Measurements from ENCODE around the gene OCA2. TPM values are rescaled to one million over a fixed set of nuclear protein-coding genes. Genes with fewer than 3 reads are reported as not detected.

Gene OCA2
- total and polyA plus RNA-seq, 2 of the 8 experiments (the other 6 are each of a cell fraction or from before 2014, with no cell fraction given): 0.20 TPM

GRCh38 chr15:28117432-28117990 lies 18.4 kb upstream of the OCA2 start:
- FAIRE-seq: no peak
- no peaks in the 10 kb centered on the region for H3K9me3 ChIP-seq (ENCODE audit: insufficient read depth in 2 of 2, low read depth in 1 of 2, low read length in 1 of 2)
- no peak overlapping the region for H4K5ac ChIP-seq (ENCODE audit: insufficient read length, low read depth, low read length)
- no peaks in the 10 kb centered on the region for H3K79me1 ChIP-seq (ENCODE audit: low read depth, low read length)
- DNase-seq (ENCODE audit: low read depth in 1 of 2, low spot score in 2 of 2): no peak
- H2AFZ ChIP-seq (ENCODE audit: low read length): no peak overlapping the region
- H4K8ac ChIP-seq (ENCODE audit: extremely low read depth, insufficient read depth, low read length): no peak overlapping the region
- no peaks in the 10 kb centered on the region for H3K23me2 ChIP-seq (ENCODE audit: low read depth, low read length)
- H3K27me3 ChIP-seq (replicated peaks in 1 of 4; ENCODE audit: control insufficient read depth in 3 of 4, extremely low read depth in 1 of 4, insufficient read depth in 3 of 4, low read length in 3 of 4): no peaks in the 10 kb centered on the region
- no peak overlapping the region for H2BK12ac ChIP-seq (ENCODE audit: low read depth, low read length)
- H2AK5ac ChIP-seq (ENCODE audit: low read depth, low read length): no peak overlapping the region
- H3K36me3 ChIP-seq (ENCODE audit: control insufficient read depth in 2 of 4, insufficient read depth in 4 of 4, low read length in 3 of 4): peaks cover 18 to 45% (median 37%) of the 10 kb centered on the region in 4 experiments; a peak in 7 of 8 replicates
- no peak overlapping the region for H3K27ac ChIP-seq (ENCODE audit: low read depth, low read length)
- peaks cover 0 to 9% of the 10 kb centered on the region in 2 experiments for H4K20me1 ChIP-seq (replicated peaks in 1 of 2; ENCODE audit: control insufficient read depth in 1 of 2, insufficient read depth in 2 of 2, low read length in 2 of 2)
- H4K91ac ChIP-seq (replicated peaks; ENCODE audit: insufficient read length, low read length): no peak overlapping the region
- 95% methylated on average over 12 of the region's 12 CpGs; no CpG with 5 or more reads in 1 of the 2 experiments for WGBS, 2 experiments (ENCODE audit: extremely low coverage in 1 of 2, insufficient coverage in 1 of 2, insufficient read length in 1 of 2, insufficient replicate concordance in 2 of 2, low coverage in 1 of 2, low lambda C conversion rate in 2 of 2, missing lambda C conversion rate in 1 of 2)
- H3K14ac ChIP-seq (ENCODE audit: insufficient read length): no peak overlapping the region
- no peak overlapping the region for H2BK20ac ChIP-seq (ENCODE audit: low read length)
- H3K79me2 ChIP-seq (ENCODE audit: control insufficient read depth in 1 of 2, insufficient read depth in 2 of 2, low read length in 2 of 2): no peaks in the 10 kb centered on the region
- no peak overlapping the region for H3K4me3 ChIP-seq (ENCODE audit: extremely low read depth in 1 of 4, insufficient read depth in 2 of 4, low read depth in 3 of 4, low read length in 4 of 4)
- no peak overlapping the region for H2BK15ac ChIP-seq (ENCODE audit: low read length)
- no peak overlapping the region for H2BK120ac ChIP-seq (replicated peaks; ENCODE audit: low read depth, low read length)
- no peaks in the 10 kb centered on the region for H3K4me1 ChIP-seq (replicated peaks in 1 of 4; ENCODE audit: control insufficient read depth in 3 of 4, insufficient read depth in 4 of 4, low read length in 3 of 4)
- H3K9ac ChIP-seq (replicated peaks in 1 of 4; ENCODE audit: extremely low read depth in 1 of 4, low read depth in 3 of 4, low read length in 3 of 4): no peak overlapping the region
- ChIA-PET CTCF (ENCODE audit: partially characterized antibody) (interaction anchor here (0.6 to 5.2 kb wide), 5 partner anchors 8 to 1057 kb away, joined by 3 to 52 read pairs (median 4); no protein-coding TSS in a partner anchor), POLR2A (ENCODE audit: partially characterized antibody) (no interaction called here)
- no peak overlapping the region; the same call in 1 of the 2 replicates for H2BK5ac ChIP-seq (ENCODE audit: low read depth, low read length)
- no peak overlapping the region for H3K4me2 ChIP-seq (ENCODE audit: insufficient read depth in 1 of 2, low read depth in 2 of 2, low read length in 2 of 2)
- H3K23ac ChIP-seq (ENCODE audit: insufficient read length): no peak overlapping the region
- no peak overlapping the region for H3K18ac ChIP-seq (ENCODE audit: extremely low read depth, low read length)
- no peak overlapping the region for H3K4ac ChIP-seq (replicated peaks; ENCODE audit: insufficient read length, low read depth, low read length)
- no peak overlapping the region for H3K56ac ChIP-seq (replicated peaks; ENCODE audit: insufficient read length, low read depth, low read length)
- TF ChIP-seq SAP30 (IDR thresholded peaks at IDR 0.05; ENCODE audit: insufficient read depth, insufficient replicate concordance, low read length): no peak
- no peak for TF ChIP-seq TBP (IDR thresholded peaks at IDR 0.05; ENCODE audit: low read depth, low read length)
- no peak for TF ChIP-seq CTBP2 (IDR thresholded peaks at IDR 0.05; ENCODE audit: borderline replicate concordance, insufficient read depth, insufficient read length, low read length)
- TF ChIP-seq SRF (IDR thresholded peaks at IDR 0.05; ENCODE audit: low read depth, low read length): no peak
- TF ChIP-seq SP4 (IDR thresholded peaks at IDR 0.05; ENCODE audit: low read length): no peak
- TF ChIP-seq TAF7 (optimal IDR thresholded peaks at IDR 0.05; ENCODE audit: borderline replicate concordance, low read depth, low read length): no peak
- no peak for TF ChIP-seq TEAD4 (IDR thresholded peaks at IDR 0.05; ENCODE audit: low read depth, low read length)
- TF ChIP-seq SUZ12 (IDR thresholded peaks at IDR 0.05; ENCODE audit: low read length): no peak
- no peak for TF ChIP-seq NANOG (IDR thresholded peaks at IDR 0.05; ENCODE audit: insufficient read depth, low read depth, low read length, poor library complexity, severe bottlenecking)
- no peak for TF ChIP-seq KDM4A (IDR thresholded peaks at IDR 0.05; ENCODE audit: low read depth, low read length, severe bottlenecking)
- TF ChIP-seq CEBPB (IDR thresholded peaks at IDR 0.05; ENCODE audit: low read depth, low read length): no peak
- TF ChIP-seq CBX8 (IDR thresholded peaks at IDR 0.05; ENCODE audit: borderline replicate concordance, low read depth, low read length): no peak
- TF ChIP-seq TAF1 (IDR thresholded peaks at IDR 0.05; ENCODE audit: low read depth, low read length): no peak
- TF ChIP-seq SP1 (IDR thresholded peaks at IDR 0.05; ENCODE audit: low read depth, low read length): no peak

Data from H1 (cell line).